Parathyroid adenoma (tissue), 2 donors: ENCODE results near the gene PPARGC1A.

Source experiments
- H2AFZ ChIP-seq: fragments of 300-600 bp; sonication (generic); one replicate; pipeline ENCODE4 v1.7.0; 2017; ENCODE audit warnings: antibody characterized with exemption, mild to moderate bottlenecking
- H3K27ac ChIP-seq: fragments of 300-600 bp; sonication (generic); one replicate; pipeline ENCODE4 v1.7.0; 2017
- H3K27me3 ChIP-seq: fragments of 300-600 bp; sonication (generic); one replicate; pipeline ENCODE4 v1.7.0; 2017; ENCODE audit warnings: low read length; ENCODE audit not compliant: control insufficient read depth, insufficient read depth
- H3K36me3 ChIP-seq: fragments of 300-600 bp; sonication (generic); one replicate; pipeline ENCODE4 v1.7.0; 2017; ENCODE audit warnings: low read length; ENCODE audit not compliant: control insufficient read depth, insufficient read depth
- H3K4me1 ChIP-seq: fragments of 300-600 bp; sonication (generic); one replicate; pipeline ENCODE4 v1.7.0; 2017; ENCODE audit warnings: control low read depth
- H3K4me2 ChIP-seq: fragments of 300-600 bp; sonication (generic); one replicate; pipeline ENCODE4 v1.7.0; 2017; ENCODE audit warnings: low read length
- H3K4me3 ChIP-seq: fragments of 300-600 bp; sonication (generic); one replicate; pipeline ENCODE4 v1.7.0; 2017; ENCODE audit warnings: low read depth, low read length
- H3K79me2 ChIP-seq: fragments of 300-600 bp; sonication (generic); one replicate; pipeline ENCODE4 v1.7.0; 2017; ENCODE audit warnings: control low read depth
- H3K9ac ChIP-seq: fragments of 300-600 bp; sonication (generic); one replicate; pipeline ENCODE4 v1.7.0; 2017; ENCODE audit warnings: mild to moderate bottlenecking
- H3K9me3 ChIP-seq: fragments of 300-600 bp; sonication (generic); one replicate; pipeline ENCODE4 v1.7.0; 2017; ENCODE audit warnings: low read length; ENCODE audit not compliant: control insufficient read depth
- TF ChIP-seq, protein P1 (sequence below): fragments of 300-600 bp; sonication (generic); IDR thresholded peaks from one replicate; pipeline ENCODE4 v1.7.0; 2017; ENCODE audit warnings: antibody characterized with exemption, mild to moderate bottlenecking
- donor health status: primary hyperparathyroidism.

PPARGC1A gene

GRCh38 chr4:23922013-23922412, 32.2 kb upstream of the PPARGC1A start:
- Histone ChIP-seq H3K27ac (no peak overlapping the region), H3K4me3 (no peak overlapping the region), H3K27me3 (no peaks in the 10 kb centered on the region), H3K9me3 (no peaks in the 10 kb centered on the region), H3K9ac (no peak overlapping the region), H2AFZ (no peak overlapping the region), H3K79me2 (no peaks in the 10 kb centered on the region), H3K4me2 (no peak overlapping the region), H3K4me1 (peaks cover 10% of the 10 kb centered on the region), H3K36me3 (no peaks in the 10 kb centered on the region)
- TF ChIP-seq, protein P1, sequence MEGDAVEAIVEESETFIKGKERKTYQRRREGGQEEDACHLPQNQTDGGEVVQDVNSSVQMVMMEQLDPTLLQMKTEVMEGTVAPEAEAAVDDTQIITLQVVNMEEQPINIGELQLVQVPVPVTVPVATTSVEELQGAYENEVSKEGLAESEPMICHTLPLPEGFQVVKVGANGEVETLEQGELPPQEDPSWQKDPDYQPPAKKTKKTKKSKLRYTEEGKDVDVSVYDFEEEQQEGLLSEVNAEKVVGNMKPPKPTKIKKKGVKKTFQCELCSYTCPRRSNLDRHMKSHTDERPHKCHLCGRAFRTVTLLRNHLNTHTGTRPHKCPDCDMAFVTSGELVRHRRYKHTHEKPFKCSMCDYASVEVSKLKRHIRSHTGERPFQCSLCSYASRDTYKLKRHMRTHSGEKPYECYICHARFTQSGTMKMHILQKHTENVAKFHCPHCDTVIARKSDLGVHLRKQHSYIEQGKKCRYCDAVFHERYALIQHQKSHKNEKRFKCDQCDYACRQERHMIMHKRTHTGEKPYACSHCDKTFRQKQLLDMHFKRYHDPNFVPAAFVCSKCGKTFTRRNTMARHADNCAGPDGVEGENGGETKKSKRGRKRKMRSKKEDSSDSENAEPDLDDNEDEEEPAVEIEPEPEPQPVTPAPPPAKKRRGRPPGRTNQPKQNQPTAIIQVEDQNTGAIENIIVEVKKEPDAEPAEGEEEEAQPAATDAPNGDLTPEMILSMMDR = no peak

GRCh38 chr4:23921447-23921845, 31.6 kb upstream of the PPARGC1A start:
- Histone ChIP-seq H3K4me2 (no peak overlapping the region), H3K79me2 (no peaks in the 10 kb centered on the region), H2AFZ (peak overlapping the region; percentile 66), H3K27ac (no peak overlapping the region), H3K9ac (no peak overlapping the region), H3K36me3 (no peaks in the 10 kb centered on the region), H3K27me3 (no peaks in the 10 kb centered on the region), H3K4me3 (no peak overlapping the region), H3K4me1 (peaks cover 10% of the 10 kb centered on the region), H3K9me3 (no peaks in the 10 kb centered on the region)
- TF ChIP-seq, protein P1 = no peak

DNA sequence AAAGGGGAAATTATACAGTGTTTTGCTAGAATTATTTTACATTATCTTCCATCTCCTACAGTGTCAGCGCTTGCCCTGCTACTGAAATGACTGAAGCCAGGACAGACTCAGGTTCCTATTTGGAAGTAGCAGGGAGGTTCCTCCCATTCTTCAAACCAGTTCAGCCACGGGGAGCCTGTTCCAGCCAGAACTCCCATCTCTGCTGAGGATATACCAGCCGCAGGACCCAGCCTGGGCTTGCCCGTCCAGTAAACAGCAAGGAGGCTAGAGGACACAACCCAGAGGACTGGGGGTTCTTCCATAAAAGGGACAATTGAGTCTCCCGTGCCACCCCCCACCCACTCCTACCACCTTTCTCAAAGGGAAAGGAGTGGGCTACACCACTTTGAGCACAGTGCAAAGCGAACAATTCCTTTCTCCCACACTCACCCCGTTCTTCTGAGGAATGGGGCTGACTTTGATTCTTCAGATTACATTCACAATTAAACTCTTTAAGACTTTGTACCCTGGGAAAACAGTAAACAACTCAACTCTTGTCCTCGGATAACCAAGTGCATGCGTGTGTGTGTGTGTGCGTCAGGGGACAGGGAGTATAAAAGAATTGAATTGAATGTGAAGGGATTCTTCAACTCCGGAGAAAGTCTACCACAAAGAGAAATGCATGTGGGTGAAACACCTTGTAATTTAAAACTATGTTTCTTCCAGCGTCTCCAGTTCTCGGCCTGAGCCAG, 31.0 kb upstream of the PPARGC1A start:
- Histone ChIP-seq H2AFZ (peak overlapping the region; percentile 66), H3K9ac (no peak overlapping the region), H3K27me3 (no peaks in the 10 kb centered on the region), H3K4me2 (no peak overlapping the region), H3K4me1 (peaks cover 10% of the 10 kb centered on the region), H3K27ac (peak overlapping the region; percentile 67), H3K9me3 (no peaks in the 10 kb centered on the region), H3K79me2 (no peaks in the 10 kb centered on the region), H3K4me3 (no peak overlapping the region), H3K36me3 (no peaks in the 10 kb centered on the region)
- TF ChIP-seq, protein P1 = no peak

DNA sequence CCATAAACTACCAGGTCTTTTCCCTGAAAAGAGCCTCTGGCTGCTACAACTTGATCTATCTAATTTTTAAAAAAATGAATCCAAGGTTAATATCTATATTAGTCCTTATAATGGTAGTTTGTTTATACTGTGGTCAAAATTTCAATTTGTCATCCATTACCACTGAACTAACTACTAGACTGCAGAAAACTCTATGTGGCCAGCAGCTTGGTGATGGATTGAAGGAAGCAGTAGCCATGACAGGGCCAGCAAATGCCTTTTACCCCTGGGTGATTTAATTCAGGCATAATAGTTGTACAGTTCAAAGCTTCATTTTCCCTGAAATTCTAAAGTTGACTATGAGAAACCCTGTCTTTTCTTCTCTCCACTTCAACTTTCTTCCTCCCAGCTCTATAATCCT, 30.4 kb upstream of the PPARGC1A start:
- TF ChIP-seq, protein P1 = no peak
- no peaks in the 10 kb centered on the region for H3K36me3 ChIP-seq
- no peak overlapping the region for H3K9ac ChIP-seq

GRCh38 chr4:23916282-23916681, 26.4 kb upstream of the PPARGC1A start:
- H3K4me2 ChIP-seq = no peak overlapping the region
- TF ChIP-seq, protein P1 = no peak
- peaks cover 8% of the 10 kb centered on the region for H3K4me1 ChIP-seq
- H3K27me3 ChIP-seq = no peaks in the 10 kb centered on the region
- H3K4me3 ChIP-seq = no peak overlapping the region
- no peak overlapping the region for H3K9ac ChIP-seq
- H3K9me3 ChIP-seq = no peaks in the 10 kb centered on the region
- H3K27ac ChIP-seq = no peak overlapping the region
- H3K79me2 ChIP-seq = no peaks in the 10 kb centered on the region
- no peak overlapping the region for H2AFZ ChIP-seq
- H3K36me3 ChIP-seq = no peaks in the 10 kb centered on the region

More for the DNA sequence above, 30.4 kb upstream of the PPARGC1A start:
- Histone ChIP-seq H3K4me2 (no peak overlapping the region), H3K79me2 (no peaks in the 10 kb centered on the region), H3K9me3 (no peaks in the 10 kb centered on the region), H3K27ac (peak overlapping the region; percentile 67), H3K4me3 (no peak overlapping the region), H3K27me3 (no peaks in the 10 kb centered on the region), H3K4me1 (peaks cover 10% of the 10 kb centered on the region), H2AFZ (peak overlapping the region; percentile 66)
